ENCODE results near the gene PABPN1. TPM values are rescaled to one million over a fixed set of nuclear protein-coding genes. Genes with fewer than 3 reads are reported as not detected.

PABPN1 gene
- total and polyA plus RNA-seq, 2 experiments from 2014 or later = 194 to 534 TPM

- Histone ChIP-seq H3K27ac (peak within 1 kb of the TSS; percentile 83), H3K36me3 (no peaks in the 10 kb centered on the region), H3K4me1 (ENCODE audit: low read depth) (peaks cover 27% of the 10 kb centered on the region), H3K4me3 (peak within 1 kb of the TSS; percentile 28), H3K27me3 (no peaks in the 10 kb centered on the region), H3K9me3 (ENCODE audit: low read depth) (no peaks in the 10 kb centered on the region)
- DNase-seq (ENCODE audit: low read depth in 1 of 2, low spot score in 1 of 2) = peak in 1 of 2 donors; percentile 54
- TF ChIP-seq, protein P1, sequence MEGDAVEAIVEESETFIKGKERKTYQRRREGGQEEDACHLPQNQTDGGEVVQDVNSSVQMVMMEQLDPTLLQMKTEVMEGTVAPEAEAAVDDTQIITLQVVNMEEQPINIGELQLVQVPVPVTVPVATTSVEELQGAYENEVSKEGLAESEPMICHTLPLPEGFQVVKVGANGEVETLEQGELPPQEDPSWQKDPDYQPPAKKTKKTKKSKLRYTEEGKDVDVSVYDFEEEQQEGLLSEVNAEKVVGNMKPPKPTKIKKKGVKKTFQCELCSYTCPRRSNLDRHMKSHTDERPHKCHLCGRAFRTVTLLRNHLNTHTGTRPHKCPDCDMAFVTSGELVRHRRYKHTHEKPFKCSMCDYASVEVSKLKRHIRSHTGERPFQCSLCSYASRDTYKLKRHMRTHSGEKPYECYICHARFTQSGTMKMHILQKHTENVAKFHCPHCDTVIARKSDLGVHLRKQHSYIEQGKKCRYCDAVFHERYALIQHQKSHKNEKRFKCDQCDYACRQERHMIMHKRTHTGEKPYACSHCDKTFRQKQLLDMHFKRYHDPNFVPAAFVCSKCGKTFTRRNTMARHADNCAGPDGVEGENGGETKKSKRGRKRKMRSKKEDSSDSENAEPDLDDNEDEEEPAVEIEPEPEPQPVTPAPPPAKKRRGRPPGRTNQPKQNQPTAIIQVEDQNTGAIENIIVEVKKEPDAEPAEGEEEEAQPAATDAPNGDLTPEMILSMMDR (IDR thresholded peaks at IDR 0.05; ENCODE audit: low read depth, low read length) = no peak
Observed at GRCh38 chr14:23365036-23365731, 43.9 kb downstream of the PABPN1 start, which contains the start of gene EFS. Gene EFS (minus strand): TSS chr14:23365172. CDS start chr14:23365025, 147 bp downstream.

DNA sequence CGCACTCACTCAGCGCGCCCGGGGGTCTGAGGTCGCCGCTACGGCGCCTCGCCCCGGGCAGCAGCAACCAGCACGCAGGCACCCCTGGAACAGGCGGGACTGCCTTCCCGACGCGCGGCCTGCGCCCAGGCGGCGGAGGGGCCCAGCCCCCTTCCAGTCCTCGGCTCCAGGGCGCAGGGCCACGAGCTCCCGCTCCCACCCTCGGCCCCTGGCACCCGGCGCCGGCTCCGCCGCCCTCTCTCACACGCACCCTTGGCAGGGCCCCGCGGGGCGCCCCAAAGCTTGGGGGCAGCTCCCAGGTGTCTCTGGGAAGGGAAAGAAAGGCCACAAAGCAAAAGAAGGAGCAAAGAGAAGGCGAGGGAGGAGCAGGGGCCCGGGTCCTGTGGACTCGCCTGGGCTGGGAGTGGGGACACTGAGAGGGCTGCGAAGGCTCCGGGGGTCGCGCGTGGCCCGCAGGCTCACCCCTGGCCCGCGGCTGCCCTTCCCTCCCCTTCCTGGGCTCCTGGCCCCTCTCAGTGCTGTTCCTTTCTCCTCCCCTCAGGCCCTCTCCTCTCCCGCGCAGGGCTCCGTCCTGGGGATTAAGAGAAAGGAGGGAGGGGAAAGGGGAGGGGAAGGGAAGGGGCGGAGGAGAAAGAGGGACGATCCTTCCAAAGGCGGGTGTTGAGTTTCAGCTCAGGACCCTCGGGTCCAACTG lies 44.6 kb downstream of the PABPN1 start:
- peak; percentile 84 to 85 for DNase-seq (ENCODE audit: low read depth in 1 of 2, low spot score in 1 of 2)

GRCh38 chr14:23366426-23366921 lies 45.2 kb downstream of the PABPN1 start:
- Histone ChIP-seq H3K27me3 (no peaks in the 10 kb centered on the region), H3K4me1 (ENCODE audit: low read depth) (peaks cover 27% of the 10 kb centered on the region), H3K4me3 (peak overlapping the region; percentile 28), H3K36me3 (no peaks in the 10 kb centered on the region), H3K9me3 (ENCODE audit: low read depth) (no peaks in the 10 kb centered on the region), H3K27ac (peak overlapping the region; percentile 83)
- peak; percentile 83 to 88 for DNase-seq (ENCODE audit: low read depth in 1 of 2, low spot score in 1 of 2)
- TF ChIP-seq, protein P1 (IDR thresholded peaks at IDR 0.05; ENCODE audit: low read depth, low read length) = no peak

More for the DNA sequence above, 44.6 kb downstream of the PABPN1 start:
- H3K36me3 ChIP-seq = no peaks in the 10 kb centered on the region
- H3K4me3 ChIP-seq = peak overlapping the region; percentile 28
- peaks cover 27% of the 10 kb centered on the region for H3K4me1 ChIP-seq (ENCODE audit: low read depth)
- TF ChIP-seq, protein P1 (IDR thresholded peaks at IDR 0.05; ENCODE audit: low read depth, low read length) = no peak
- peak overlapping the region; percentile 83 for H3K27ac ChIP-seq
- no peaks in the 10 kb centered on the region for H3K27me3 ChIP-seq
- H3K9me3 ChIP-seq (ENCODE audit: low read depth) = no peaks in the 10 kb centered on the region

- H3K27me3 ChIP-seq = no peaks in the 10 kb centered on the region
- no peak overlapping the region for H3K4me3 ChIP-seq
- no peaks in the 10 kb centered on the region for H3K36me3 ChIP-seq
- DNase-seq (ENCODE audit: low read depth in 1 of 2, low spot score in 1 of 2) = no peak
- no peak overlapping the region for H3K27ac ChIP-seq
- H3K4me1 ChIP-seq (ENCODE audit: low read depth) = peaks cover 15% of the 10 kb centered on the region
- no peaks in the 10 kb centered on the region for H3K9me3 ChIP-seq (ENCODE audit: low read depth)
- TF ChIP-seq, protein P1 (IDR thresholded peaks at IDR 0.05; ENCODE audit: low read depth, low read length) = no peak
Observed at GRCh38 chr14:23370221-23370620, 49.0 kb downstream of the PABPN1 start.

DNA sequence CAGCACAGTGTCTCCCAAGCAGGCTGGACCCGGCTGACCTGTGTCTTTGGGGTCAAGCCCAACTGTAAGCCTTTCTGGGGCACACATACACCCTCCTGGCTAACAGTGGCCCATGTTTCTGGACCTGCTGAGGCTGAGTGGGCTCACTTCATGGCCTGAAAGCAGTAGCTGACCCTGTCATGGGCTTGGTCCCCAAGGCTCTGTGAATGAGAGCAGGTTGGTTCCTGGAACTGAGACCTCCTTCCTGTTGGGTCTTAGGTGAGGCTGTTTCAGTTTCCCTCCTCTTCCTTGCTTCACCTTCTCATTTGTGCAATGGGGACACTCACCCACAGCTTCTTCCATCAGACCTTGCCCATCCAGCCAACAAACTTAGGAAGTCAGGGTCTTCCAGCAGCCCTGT lies 50.6 kb downstream of the PABPN1 start:
- H3K4me3 ChIP-seq = no peak overlapping the region
- no peaks in the 10 kb centered on the region for H3K9me3 ChIP-seq (ENCODE audit: low read depth)
- TF ChIP-seq, protein P1 (IDR thresholded peaks at IDR 0.05; ENCODE audit: low read depth, low read length) = no peak
- H3K27me3 ChIP-seq = no peaks in the 10 kb centered on the region
- no peak overlapping the region for H3K27ac ChIP-seq
- DNase-seq (ENCODE audit: low read depth in 1 of 2, low spot score in 1 of 2) = no peak
- no peaks in the 10 kb centered on the region for H3K36me3 ChIP-seq
- peaks cover 2% of the 10 kb centered on the region for H3K4me1 ChIP-seq (ENCODE audit: low read depth)
